ENCODE results near the gene ATP4A.

Gene ATP4A

GRCh38 chr19:35585848-35586247 lies 22.4 kb upstream of the ATP4A start, which contains the start of gene PMIS2:
Gene PMIS2, plus strand, starts transcription at chr19:35586173. Its CDS starts 87 bp downstream, at chr19:35586260.
- no peak within 1 kb of the TSS for H3K9ac ChIP-seq (ENCODE audit: low read depth, low read length, poor library complexity, severe bottlenecking)
- H3K4me3 ChIP-seq (ENCODE audit: low read length, poor library complexity, severe bottlenecking): no peak within 1 kb of the TSS
- H3K36me3 ChIP-seq (ENCODE audit: insufficient read depth, low read length): no peaks in the 10 kb centered on the region
- H3F3A ChIP-seq (ENCODE audit: low read depth): no peaks in the 10 kb centered on the region
- H2AFZ ChIP-seq (ENCODE audit: low read length): no peak within 1 kb of the TSS
- H3K79me2 ChIP-seq (ENCODE audit: insufficient read depth, low read length): no peaks in the 10 kb centered on the region
- H3K9me3 ChIP-seq (ENCODE audit: insufficient read depth, low read depth, low read length): no peaks in the 10 kb centered on the region
- H3K4me2 ChIP-seq (ENCODE audit: low read depth, low read length, poor library complexity, severe bottlenecking): no peak within 1 kb of the TSS
- H3K27me3 ChIP-seq (ENCODE audit: insufficient read depth, low read length, poor library complexity, severe bottlenecking): no peaks in the 10 kb centered on the region
- H4K20me1 ChIP-seq (ENCODE audit: insufficient read depth, low read length, poor library complexity, severe bottlenecking): no peaks in the 10 kb centered on the region
- TF ChIP-seq EZH2phosphoT487 (IDR thresholded peaks at IDR 0.05; ENCODE audit: borderline replicate concordance) (no peak), CTCF (conservative IDR thresholded peaks at IDR 0.05; ENCODE audit: low read length) (no peak)
- no peaks in the 10 kb centered on the region for H3K4me1 ChIP-seq (ENCODE audit: insufficient read depth, low read length, poor library complexity, severe bottlenecking)
- H3K9me2 ChIP-seq (replicated peaks; ENCODE audit: low read depth, low read length): no peaks in the 10 kb centered on the region

GRCh38 chr19:35582760-35583159 lies 19.3 kb upstream of the ATP4A start:
- TF ChIP-seq CTCF (conservative IDR thresholded peaks at IDR 0.05; ENCODE audit: low read length) (no peak), EZH2phosphoT487 (IDR thresholded peaks at IDR 0.05; ENCODE audit: borderline replicate concordance) (no peak)
- no peak overlapping the region for H3K9ac ChIP-seq (ENCODE audit: low read depth, low read length, poor library complexity, severe bottlenecking)
- H3K4me3 ChIP-seq (ENCODE audit: low read length, poor library complexity, severe bottlenecking): no peak overlapping the region
- no peaks in the 10 kb centered on the region for H3K36me3 ChIP-seq (ENCODE audit: insufficient read depth, low read length)
- no peak overlapping the region for H2AFZ ChIP-seq (ENCODE audit: low read length)
- no peaks in the 10 kb centered on the region for H3K79me2 ChIP-seq (ENCODE audit: insufficient read depth, low read length)
- no peaks in the 10 kb centered on the region for H3K9me3 ChIP-seq (ENCODE audit: insufficient read depth, low read depth, low read length)
- H3K9me2 ChIP-seq (replicated peaks; ENCODE audit: low read depth, low read length): no peaks in the 10 kb centered on the region
- no peaks in the 10 kb centered on the region for H3K4me1 ChIP-seq (ENCODE audit: insufficient read depth, low read length, poor library complexity, severe bottlenecking)
- no peak overlapping the region for H3K4me2 ChIP-seq (ENCODE audit: low read depth, low read length, poor library complexity, severe bottlenecking)
- H3K27me3 ChIP-seq (ENCODE audit: insufficient read depth, low read length, poor library complexity, severe bottlenecking): no peaks in the 10 kb centered on the region
- H4K20me1 ChIP-seq (ENCODE audit: insufficient read depth, low read length, poor library complexity, severe bottlenecking): no peaks in the 10 kb centered on the region
- H3F3A ChIP-seq (ENCODE audit: low read depth): no peaks in the 10 kb centered on the region

- Histone ChIP-seq H3K36me3 (ENCODE audit: insufficient read depth, low read length) (no peaks in the 10 kb centered on the region), H3K9ac (ENCODE audit: low read depth, low read length, poor library complexity, severe bottlenecking) (no peak overlapping the region), H3K9me3 (ENCODE audit: insufficient read depth, low read depth, low read length) (no peaks in the 10 kb centered on the region), H3K27me3 (ENCODE audit: insufficient read depth, low read length, poor library complexity, severe bottlenecking) (no peaks in the 10 kb centered on the region), H3K79me2 (ENCODE audit: insufficient read depth, low read length) (no peaks in the 10 kb centered on the region), H2AFZ (ENCODE audit: low read length) (no peak overlapping the region), H3K4me2 (ENCODE audit: low read depth, low read length, poor library complexity, severe bottlenecking) (no peak overlapping the region), H3K4me1 (ENCODE audit: insufficient read depth, low read length, poor library complexity, severe bottlenecking) (no peaks in the 10 kb centered on the region), H4K20me1 (ENCODE audit: insufficient read depth, low read length, poor library complexity, severe bottlenecking) (no peaks in the 10 kb centered on the region), H3F3A (ENCODE audit: low read depth) (no peaks in the 10 kb centered on the region), H3K4me3 (ENCODE audit: low read length, poor library complexity, severe bottlenecking) (no peak overlapping the region), H3K9me2 (replicated peaks; ENCODE audit: low read depth, low read length) (no peaks in the 10 kb centered on the region)
- TF ChIP-seq EZH2phosphoT487 (IDR thresholded peaks at IDR 0.05; ENCODE audit: borderline replicate concordance) (no peak), CTCF (conservative IDR thresholded peaks at IDR 0.05; ENCODE audit: low read length) (no peak)
Measured at GRCh38 chr19:35578707-35579106, 15.2 kb upstream of the ATP4A start.

Measured in Loucy (cell line).